Measurements from ENCODE around the gene NOS1.

DNA sequence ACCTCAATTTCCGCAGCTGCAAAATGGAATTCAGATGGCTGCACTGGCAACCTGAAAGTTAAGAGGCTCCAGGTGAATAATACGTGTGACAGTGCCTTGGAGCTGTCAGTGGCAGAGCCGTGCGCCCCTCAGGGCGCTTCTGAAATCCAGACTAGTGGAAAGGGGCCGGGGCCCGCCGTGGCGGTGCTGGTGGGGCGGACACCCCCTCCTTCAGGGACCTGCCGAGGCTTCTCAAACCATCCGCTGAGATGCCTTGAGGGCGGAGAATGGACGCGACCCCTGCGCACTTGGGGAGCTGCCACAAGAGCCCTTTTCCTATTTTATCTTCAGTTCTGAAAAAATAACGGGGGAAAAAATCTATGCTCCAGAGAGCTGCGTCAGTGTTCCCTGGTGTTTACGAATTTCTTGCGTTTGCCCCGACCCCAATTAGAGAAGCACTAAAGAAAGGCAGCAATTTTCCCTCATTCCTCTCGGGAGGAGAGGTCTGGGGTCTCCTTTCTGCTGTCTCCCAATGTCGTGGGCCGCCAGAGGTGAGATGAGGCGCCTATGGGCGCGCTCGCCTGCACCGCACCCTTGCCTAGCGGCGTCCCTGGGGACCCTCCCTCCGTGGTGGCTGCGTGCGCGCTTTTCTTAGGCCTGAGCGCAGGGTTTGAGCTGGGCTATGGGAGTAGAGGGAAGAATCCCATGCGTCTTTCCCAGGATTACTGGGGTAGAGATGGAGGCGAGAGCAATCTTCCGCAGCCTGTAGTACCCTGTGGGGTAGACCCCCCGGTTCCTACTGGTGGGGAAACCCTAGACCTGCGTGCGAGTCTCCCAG is 2.2 kb downstream of the NOS1 start:
- TF ChIP-seq POLR2A (IDR thresholded peaks at IDR 0.05) (no peak), POLR2AphosphoS5 (IDR thresholded peaks at IDR 0.05) (no peak)
- TF ChIP-seq, protein P1, sequence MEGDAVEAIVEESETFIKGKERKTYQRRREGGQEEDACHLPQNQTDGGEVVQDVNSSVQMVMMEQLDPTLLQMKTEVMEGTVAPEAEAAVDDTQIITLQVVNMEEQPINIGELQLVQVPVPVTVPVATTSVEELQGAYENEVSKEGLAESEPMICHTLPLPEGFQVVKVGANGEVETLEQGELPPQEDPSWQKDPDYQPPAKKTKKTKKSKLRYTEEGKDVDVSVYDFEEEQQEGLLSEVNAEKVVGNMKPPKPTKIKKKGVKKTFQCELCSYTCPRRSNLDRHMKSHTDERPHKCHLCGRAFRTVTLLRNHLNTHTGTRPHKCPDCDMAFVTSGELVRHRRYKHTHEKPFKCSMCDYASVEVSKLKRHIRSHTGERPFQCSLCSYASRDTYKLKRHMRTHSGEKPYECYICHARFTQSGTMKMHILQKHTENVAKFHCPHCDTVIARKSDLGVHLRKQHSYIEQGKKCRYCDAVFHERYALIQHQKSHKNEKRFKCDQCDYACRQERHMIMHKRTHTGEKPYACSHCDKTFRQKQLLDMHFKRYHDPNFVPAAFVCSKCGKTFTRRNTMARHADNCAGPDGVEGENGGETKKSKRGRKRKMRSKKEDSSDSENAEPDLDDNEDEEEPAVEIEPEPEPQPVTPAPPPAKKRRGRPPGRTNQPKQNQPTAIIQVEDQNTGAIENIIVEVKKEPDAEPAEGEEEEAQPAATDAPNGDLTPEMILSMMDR (IDR thresholded peaks at IDR 0.05 in 8 of 11, conservative IDR thresholded peaks at IDR 0.05 in 3 of 11) = no peak
